ENCODE results near the gene POLR2E. TPM values are rescaled to one million over a fixed set of nuclear protein-coding genes. Genes with fewer than 3 reads are reported as not detected.
A peak's percentile ranks its signal among the peaks of the same experiment; 100 is the strongest.

POLR2E gene
- total RNA-seq: 142 TPM
- long read RNA-seq, transcript POLR2E-213 (8 exons, 2,831 nt): major isoform, 64 of 81 reads
- long read RNA-seq, partial matches to known transcripts: 6 of 81 reads
- long read RNA-seq, other reads (novel, unspliced or antisense): 7 of 81 reads

DNA sequence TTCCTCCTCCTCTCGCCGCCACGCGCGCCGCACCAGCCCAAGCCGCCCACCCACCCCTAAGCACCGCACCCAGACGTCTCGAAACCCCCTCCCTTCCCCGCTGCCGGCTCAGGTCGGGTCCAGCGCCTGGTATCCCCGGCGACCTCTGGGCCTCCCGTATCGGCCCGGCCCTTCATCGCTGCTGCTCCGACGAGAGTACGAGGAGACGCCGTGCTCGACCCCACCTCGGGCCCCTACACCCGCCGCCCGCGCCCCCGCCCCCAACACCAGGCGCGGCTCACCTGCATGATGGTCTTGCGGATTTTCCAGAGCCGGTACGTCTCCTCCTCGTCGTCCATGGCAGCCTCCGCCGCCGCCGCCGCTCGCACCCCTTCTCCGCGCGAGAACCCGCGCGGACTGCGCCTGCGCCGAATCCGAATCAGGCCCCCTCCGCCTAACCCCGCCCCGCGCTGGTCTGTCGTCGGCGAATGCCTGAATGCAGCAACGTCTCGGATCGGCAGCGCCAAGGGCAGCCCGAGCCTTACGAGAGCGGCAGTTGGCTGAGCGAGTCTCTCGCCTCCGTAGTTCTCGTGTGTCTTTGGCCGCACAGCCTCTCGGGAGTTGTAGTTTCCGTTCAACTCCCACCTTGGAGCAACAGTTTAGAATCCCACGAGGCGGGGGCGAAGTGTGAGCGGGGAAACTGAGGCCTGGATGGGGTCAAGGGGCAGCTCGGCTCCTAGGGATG lies at the start of gene POLR2E:
TSS of gene POLR2E (minus strand) at position 398 of the 724 bp plus-strand sequence. CDS start at position 338, 60 bp downstream.
- intact Hi-C loops (cut with DNase I): loop anchor here (5.0 kb wide), 1 partner anchor 53 kb away; the partner anchor contains the start of gene ABCA7
- peak; percentile 96 for ATAC-seq

DNA sequence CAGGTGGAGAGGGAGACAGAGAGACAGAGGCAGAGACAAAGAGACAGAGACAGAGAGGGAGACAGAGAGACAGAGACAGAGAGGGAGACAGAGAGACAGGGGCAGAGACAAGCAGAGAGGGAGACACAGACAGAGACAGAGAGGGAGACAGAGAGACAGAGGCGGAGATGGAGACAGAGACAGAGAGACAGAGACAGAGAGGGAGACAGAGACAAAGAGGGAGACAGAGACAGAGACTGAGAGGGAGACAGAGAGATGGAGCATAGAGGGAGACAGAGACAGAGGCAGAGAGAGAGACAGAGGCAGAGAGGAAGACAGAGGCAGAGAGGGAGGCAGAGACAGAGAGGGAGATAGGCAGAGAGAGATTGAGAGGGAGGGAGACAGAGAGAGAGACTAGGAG lies 49.6 kb upstream of the POLR2E start:
- intact Hi-C loops (cut with DNase I): no loop called here
- ATAC-seq: no peak
- DNase-seq (ENCODE audit: missing footprints): no peak

More for the DNA sequence above, at the start of gene POLR2E:
- DNase-seq (ENCODE audit: missing footprints): peak; percentile 100

DNA sequence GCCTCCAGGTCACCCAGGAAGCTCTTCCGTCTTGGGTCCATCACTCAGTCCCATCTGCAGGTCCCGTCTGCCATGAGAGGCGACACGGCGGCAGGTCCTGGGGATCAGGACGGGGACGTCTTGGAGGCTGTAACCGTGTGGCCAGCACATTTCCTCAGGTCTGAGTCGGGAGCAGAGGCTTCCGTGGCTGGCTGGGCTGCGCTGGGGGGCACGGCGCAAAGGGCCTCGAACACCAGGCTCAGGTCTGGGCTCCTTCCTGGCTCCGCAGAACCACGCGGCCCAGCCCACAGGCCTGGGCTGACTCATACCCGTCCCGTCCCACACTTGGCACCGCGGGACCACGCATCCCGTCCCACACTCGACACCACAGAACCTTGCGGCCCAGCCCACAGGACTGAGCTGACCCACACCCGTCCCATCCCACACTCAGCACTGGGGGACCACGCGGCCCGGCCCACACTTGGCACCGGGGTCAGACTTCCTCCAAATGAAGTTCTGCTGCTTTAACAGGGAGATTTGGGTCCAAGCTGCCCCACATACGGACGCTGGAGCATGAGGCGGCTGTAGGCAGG lies 48.7 kb upstream of the POLR2E start:
- intact Hi-C loops (cut with DNase I): no loop called here
- DNase-seq (ENCODE audit: missing footprints) (no peak), ATAC-seq (no peak)

DNA sequence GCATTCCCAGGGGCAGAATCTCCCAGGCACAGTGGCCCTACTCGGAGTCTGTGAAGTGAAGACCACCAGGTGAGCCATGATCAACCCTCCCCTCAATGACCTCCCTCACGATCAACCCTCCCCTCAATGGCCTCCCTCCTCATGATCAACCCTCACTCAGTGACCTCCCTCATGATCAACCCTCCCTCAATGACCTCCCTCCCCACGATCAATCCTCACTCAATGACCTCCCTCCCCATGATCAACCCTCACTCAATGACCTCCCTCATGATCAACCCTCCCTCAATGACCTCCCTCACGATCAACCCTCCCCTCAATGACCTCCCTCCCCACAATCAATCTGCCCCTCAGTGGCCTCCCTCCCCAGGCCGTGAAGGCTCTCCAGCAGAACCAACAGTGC lies 46.8 kb upstream of the POLR2E start:
- intact Hi-C loops (cut with DNase I): no loop called here
- ATAC-seq: peak; percentile 52
- no peak for DNase-seq (ENCODE audit: missing footprints)

DNA sequence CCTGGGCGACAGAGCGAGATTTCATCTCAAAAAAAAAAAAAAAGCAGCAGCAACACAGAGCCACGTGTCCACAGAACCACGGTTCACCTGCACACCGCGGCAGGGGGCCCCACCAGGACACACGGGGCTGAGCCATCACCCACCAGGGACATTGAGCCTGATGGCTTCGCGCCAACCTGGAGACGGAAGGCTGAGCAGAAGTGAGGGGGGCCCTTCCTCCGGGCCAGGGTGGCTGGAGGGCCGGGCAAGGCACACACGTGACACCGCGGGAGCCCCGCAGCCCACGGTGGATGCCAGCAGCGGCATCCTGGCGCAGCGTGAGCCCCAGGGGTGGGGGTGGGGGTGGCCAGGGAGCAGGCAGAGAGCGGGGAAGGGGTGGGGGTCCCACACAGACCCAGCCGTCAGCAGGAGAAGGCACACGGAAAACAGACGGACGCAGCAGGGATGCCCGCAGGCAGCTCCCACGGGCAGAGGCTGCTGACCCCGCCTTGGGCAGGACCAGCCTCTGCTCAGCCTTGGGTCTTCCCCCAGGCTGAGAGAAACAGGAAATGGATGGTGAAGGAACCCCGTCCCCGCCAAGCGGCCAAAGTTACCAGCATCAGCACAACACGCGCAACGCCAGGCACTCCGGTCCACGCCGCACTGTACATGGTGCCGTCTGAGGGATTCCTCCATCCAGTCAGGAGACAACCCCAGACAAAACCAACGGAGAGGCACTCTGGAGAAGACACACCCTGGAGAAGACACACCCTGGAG lies 45.3 kb upstream of the POLR2E start:
- intact Hi-C loops (cut with DNase I): no loop called here
- ATAC-seq (no peak), DNase-seq (ENCODE audit: missing footprints) (peak; percentile 70)

GRCh38 chr19:1139126-1139525 lies 44.0 kb upstream of the POLR2E start:
- DNase-seq (ENCODE audit: missing footprints) (no peak), ATAC-seq (no peak)
- intact Hi-C loops (cut with DNase I): no loop called here

GRCh38 chr19:1138121-1138520 lies 42.9 kb upstream of the POLR2E start:
- DNase-seq (ENCODE audit: missing footprints) (no peak), ATAC-seq (no peak)
- intact Hi-C loops (cut with DNase I): no loop called here

DNA sequence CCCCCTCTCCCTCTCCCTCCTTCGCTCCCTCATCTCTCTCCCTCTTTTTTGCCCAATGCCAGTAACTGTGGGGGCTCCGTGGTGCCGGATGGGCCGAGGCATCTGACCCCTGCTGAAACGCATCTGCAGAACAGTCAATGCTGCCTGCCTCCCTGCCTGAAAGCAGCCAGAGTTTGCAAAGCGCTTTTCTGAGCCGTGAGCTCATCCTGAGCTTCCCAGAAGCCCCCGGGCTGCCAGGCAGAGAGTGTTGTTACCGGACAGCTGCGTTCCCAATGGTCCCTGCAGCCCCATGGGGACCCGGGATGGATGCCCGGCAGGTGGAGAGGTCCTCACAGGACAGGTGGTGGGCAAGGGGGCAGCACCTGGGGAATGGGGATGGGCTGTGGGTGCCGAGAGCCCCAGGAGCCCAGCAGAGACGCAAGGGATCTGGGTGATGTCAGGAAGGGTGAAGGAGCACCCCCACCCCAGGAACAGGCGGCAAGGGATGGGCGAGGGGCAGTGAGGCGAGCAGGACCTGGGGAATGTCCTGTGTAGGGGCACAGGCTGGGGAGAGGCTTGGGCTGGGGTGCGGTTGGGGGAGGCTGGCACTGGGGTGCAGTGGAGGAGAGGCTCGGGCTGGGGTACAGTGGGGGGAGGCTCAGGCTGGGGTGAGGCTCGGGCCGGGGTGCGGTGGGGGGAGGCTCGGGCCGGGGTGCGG lies 41.6 kb upstream of the POLR2E start:
- ATAC-seq: no peak
- DNase-seq (ENCODE audit: missing footprints): no peak
- intact Hi-C loops (cut with DNase I): no loop called here

DNA sequence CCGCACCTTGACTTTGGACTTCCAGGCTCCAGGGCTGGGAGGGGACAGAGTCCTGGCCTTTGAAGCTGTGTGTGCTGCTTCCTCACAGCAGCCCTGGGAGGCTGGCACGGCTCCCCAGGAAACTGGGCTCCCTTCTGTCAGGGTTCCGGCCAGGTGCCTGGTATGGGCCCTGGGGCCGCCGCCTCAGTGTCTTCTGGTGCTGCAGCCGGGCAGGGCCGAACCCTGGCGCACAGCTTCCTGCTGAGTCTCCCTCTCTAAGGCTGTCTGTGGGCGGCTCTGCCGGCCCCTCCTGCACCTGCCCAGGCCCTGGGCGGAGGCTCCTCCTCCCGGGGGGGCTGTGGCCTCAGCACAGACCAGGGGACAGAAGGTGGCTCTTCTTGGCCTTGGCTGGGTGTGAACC lies 41.0 kb upstream of the POLR2E start:
- DNase-seq (ENCODE audit: missing footprints) (no peak), ATAC-seq (no peak)
- intact Hi-C loops (cut with DNase I): no loop called here

- DNase-seq (ENCODE audit: missing footprints) (no peak), ATAC-seq (no peak)
- intact Hi-C loops (cut with DNase I): no loop called here
Observed at GRCh38 chr19:1135454-1135853, 40.3 kb upstream of the POLR2E start.

- intact Hi-C loops (cut with DNase I): loop anchor here (5.0 kb wide), 1 partner anchor 38 kb away; the partner anchor contains the start of gene SBNO2
- ATAC-seq (no peak), DNase-seq (ENCODE audit: missing footprints) (no peak)
Observed at GRCh38 chr19:1134431-1134830, 39.3 kb upstream of the POLR2E start.

DNA sequence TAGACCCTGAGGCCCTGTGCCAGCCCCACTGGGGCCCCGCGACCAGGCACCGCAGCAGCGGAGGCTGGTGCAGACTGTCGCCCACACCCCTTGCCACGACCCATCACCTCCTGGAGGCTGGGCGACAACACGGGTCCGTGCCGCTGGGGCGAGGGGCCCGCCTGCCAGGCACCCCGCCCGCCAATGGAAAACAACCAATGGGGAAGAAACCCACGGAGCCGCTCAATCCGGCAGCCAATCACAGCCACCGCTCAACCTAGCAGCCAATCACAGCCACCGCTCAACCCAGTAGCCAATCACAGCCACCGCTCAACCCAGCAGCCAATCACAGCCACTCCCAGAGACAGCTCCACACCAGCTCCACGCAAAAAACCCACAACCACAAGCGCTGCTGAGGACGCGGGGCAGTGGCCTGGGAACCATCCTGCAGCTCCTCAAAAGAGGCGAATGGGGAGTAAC lies 38.3 kb upstream of the POLR2E start:
- DNase-seq (ENCODE audit: missing footprints): no peak
- ATAC-seq: no peak
- intact Hi-C loops (cut with DNase I): loop anchor here (5.0 kb wide), 1 partner anchor 39 kb away; the partner anchor contains the start of gene SBNO2

GRCh38 chr19:1132552-1133383 lies 37.6 kb upstream of the POLR2E start:
- no peak for DNase-seq (ENCODE audit: missing footprints)
- intact Hi-C loops (cut with DNase I): loop anchor here (5.0 kb wide), 1 partner anchor 40 kb away; the partner anchor contains the start of gene SBNO2
- ATAC-seq: peak; percentile 15

DNA sequence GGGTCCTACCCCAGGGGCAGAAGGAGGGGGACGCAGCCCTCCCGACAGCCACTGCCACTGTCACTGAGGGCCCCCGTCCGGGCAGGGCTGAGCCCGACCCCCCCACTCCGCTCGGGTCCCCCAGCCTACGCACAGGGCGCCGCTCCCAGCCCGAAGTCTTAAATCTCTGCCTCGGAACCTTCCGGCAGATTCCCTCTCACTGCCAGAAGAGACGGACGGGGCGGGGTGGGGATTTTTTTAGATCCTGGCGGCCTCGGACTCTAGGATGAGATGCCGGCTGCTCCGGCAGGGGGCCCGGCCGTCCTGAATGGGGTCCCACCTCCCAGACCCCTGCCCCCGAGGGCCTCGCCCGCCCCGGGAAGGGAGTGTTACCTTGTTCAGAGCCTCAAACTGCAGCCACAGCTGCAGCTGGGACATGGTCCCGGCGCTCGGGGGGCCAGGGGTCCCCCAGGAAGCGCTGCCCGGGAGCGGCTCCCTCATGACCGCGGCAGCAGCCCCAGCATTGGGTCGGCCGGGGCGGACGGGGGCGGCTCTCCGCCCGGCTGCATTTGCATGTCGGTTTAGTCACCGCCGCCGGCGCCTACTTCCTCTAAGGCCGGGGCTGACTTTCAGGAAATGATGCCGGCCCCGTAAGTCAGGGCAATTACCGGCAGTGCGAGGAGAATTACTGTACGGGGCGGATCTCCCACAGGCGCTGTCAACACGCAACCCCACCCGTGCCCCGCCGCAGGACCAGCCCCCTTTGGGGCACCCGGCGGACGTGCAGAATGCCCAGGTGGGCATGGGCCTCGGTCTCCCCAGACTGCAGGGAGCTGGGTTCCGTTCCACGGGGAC lies 36.8 kb upstream of the POLR2E start:
- intact Hi-C loops (cut with DNase I): loop anchor here (5.0 kb wide), 1 partner anchor 40 kb away; the partner anchor contains the start of gene SBNO2
- DNase-seq (ENCODE audit: missing footprints): peak; percentile 97
- ATAC-seq: peak; percentile 77

GRCh38 chr19:1130771-1131717 lies 35.9 kb upstream of the POLR2E start:
- DNase-seq (ENCODE audit: missing footprints): no peak
- ATAC-seq: no peak
- intact Hi-C loops (cut with DNase I): loop anchor here (5.0 kb wide), 1 partner anchor 41 kb away; the partner anchor contains the start of gene SBNO2

DNA sequence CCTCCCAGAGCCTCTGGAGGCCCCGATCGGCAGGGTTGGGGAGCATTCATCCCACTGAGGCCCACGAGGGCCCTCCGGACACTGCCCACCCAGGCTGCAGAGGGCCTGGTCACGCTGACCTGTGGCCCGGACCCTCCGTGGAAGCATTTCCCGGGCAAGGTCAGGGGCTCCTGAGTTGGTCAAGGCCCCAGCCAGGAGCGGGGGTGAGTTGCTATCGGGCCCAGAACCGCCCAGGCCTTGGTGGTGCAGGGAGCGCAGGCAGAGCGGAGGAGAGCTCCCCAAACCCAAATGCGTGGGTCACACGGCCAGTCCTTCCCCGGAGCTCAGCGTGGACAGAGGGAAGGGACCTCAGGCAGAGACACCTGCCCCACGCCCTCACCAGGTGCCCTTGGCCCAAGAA lies 34.4 kb upstream of the POLR2E start:
- DNase-seq (ENCODE audit: missing footprints) (no peak), ATAC-seq (no peak)
- intact Hi-C loops (cut with DNase I): no loop called here

All from Right ventricle myocardium inferior (tissue), 1 donor.